OCI-M1 (cell line): ENCODE measurements around the gene PSTK.

Experiments used
- DNase-seq: peaks from one replicate; lab custom pipeline; 2025; lab: John Stamatoyannopoulos, UW

PSTK gene

GRCh38 chr10:123019941-123020703 lies 39.9 kb downstream of the PSTK start:
- no peak for DNase-seq

DNA sequence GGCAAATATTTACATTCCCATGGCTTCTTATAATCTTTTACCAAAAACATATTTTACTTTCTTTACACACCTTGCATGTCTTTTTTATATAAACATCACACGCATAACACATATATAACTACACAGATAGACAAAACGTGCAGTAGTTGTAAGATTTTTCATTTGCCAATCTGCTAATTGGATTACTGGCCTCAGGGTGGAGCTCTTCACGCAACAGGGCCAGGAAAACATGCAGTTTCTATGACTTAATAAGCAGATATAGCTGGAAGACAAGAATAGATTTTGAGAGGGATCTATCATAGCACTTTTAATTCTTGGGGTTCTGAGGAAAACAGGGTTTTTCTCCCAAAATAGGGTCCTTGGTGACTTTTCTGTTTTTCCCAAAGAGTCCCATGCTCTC lies 41.3 kb downstream of the PSTK start:
- DNase-seq: peak; percentile 57

DNA sequence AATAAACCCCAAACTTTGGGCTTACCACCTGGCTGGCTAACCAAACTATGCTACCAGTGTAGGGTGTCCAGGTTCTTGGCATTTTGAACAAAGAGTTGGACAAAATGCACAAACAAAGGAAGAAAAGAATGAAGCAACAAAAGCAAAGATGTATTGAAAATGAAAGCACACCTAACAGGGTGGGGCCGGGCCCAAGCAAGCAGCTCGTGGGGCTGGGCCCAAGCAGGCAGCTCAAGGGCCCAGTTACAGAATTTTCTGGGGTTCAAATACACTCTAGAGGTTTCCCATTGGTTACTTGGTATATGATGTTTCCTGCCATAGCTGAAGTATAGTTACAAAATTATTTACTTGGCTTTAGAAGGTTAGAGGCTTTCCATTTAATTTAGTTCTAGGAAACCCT lies 44.3 kb downstream of the PSTK start:
- no peak for DNase-seq

GRCh38 chr10:123026302-123026701 lies 46.1 kb downstream of the PSTK start:
- no peak for DNase-seq

DNA sequence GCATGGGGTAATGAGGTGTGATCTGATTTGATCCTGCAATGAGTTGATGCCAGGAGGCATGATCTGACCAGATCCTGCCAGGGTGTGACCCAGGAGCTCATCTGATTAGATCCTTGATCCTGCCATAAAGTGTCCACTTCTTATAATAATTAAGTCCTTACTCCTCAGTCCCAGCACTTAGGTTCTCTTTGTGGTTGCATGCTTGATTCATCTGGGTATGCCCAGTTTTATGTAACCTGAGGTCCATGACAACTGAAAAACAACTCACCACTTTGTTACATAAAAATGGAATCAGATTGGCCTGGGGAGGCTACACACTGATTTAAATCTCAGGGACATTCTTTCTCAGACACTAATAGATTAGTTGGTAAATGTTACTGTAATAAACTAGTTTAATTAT lies 47.7 kb downstream of the PSTK start:
- DNase-seq: no peak

GRCh38 chr10:123031124-123031523 lies 50.9 kb downstream of the PSTK start:
- no peak for DNase-seq

GRCh38 chr10:123034332-123034731 lies 54.1 kb downstream of the PSTK start:
- no peak for DNase-seq

GRCh38 chr10:123035467-123036086 lies 55.4 kb downstream of the PSTK start:
- no peak for DNase-seq

- DNase-seq: no peak
Measured at GRCh38 chr10:123038782-123039631, 58.8 kb downstream of the PSTK start.

DNA sequence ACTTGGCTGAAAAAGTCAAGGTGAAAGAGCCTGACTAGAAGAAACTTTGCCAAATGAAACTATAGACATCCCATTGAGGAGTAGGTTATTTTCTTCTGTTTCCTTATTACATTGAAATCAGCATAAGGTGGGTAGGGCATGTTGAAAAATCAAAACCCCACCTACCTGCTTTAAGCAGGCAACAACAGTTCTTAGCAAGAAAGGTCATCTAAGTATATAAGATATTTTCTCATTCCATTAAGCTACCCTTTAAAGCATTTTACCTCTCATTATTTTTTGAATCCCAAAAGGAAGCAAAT lies 59.4 kb downstream of the PSTK start:
- DNase-seq: no peak
